Measurements from ENCODE around the gene SLC39A5.
A peak's percentile ranks its signal among the peaks of the same experiment; 100 is the strongest.

Gene SLC39A5

GRCh38 chr12:56229916-56230431 lies at the start of gene SLC39A5:
Gene SLC39A5, plus strand, starts transcription at chr12:56230051. Its CDS starts 1,224 bp downstream, at chr12:56231275.
- no peak for DNase-seq (ENCODE audit: low read depth)
- H3K4me3 ChIP-seq (ENCODE audit: control insufficient read depth, low read depth, low read length): no peak within 1 kb of the TSS
- TF ChIP-seq CTCF (conservative IDR thresholded peaks at IDR 0.05; ENCODE audit: control insufficient read depth, insufficient read depth, low read depth, low read length): no peak

GRCh38 chr12:56186957-56187356 lies 42.9 kb upstream of the SLC39A5 start:
- no peak for TF ChIP-seq CTCF (conservative IDR thresholded peaks at IDR 0.05; ENCODE audit: control insufficient read depth, insufficient read depth, low read depth, low read length)
- no peak overlapping the region for H3K4me3 ChIP-seq (ENCODE audit: control insufficient read depth, low read depth, low read length)
- DNase-seq (ENCODE audit: low read depth): no peak

GRCh38 chr12:56188131-56188777 lies 41.6 kb upstream of the SLC39A5 start:
- DNase-seq (ENCODE audit: low read depth): no peak
- H3K4me3 ChIP-seq (ENCODE audit: control insufficient read depth, low read depth, low read length): peak overlapping the region; percentile 79
- no peak for TF ChIP-seq CTCF (conservative IDR thresholded peaks at IDR 0.05; ENCODE audit: control insufficient read depth, insufficient read depth, low read depth, low read length)

- no peak for DNase-seq (ENCODE audit: low read depth)
- H3K4me3 ChIP-seq (ENCODE audit: control insufficient read depth, low read depth, low read length): peak overlapping the region; percentile 79
- no peak for TF ChIP-seq CTCF (conservative IDR thresholded peaks at IDR 0.05; ENCODE audit: control insufficient read depth, insufficient read depth, low read depth, low read length)
Observed at GRCh38 chr12:56188778-56189098, 41.1 kb upstream of the SLC39A5 start.

- peak within 1 kb of the TSS; percentile 98 for H3K4me3 ChIP-seq (ENCODE audit: control insufficient read depth, low read depth, low read length)
- peak; percentile 85 for DNase-seq (ENCODE audit: low read depth)
- peak; percentile 53 for TF ChIP-seq CTCF (conservative IDR thresholded peaks at IDR 0.05; ENCODE audit: control insufficient read depth, insufficient read depth, low read depth, low read length)
Observed at GRCh38 chr12:56189099-56189917, 40.5 kb upstream of the SLC39A5 start, which contains the start of gene SMARCC2. Gene SMARCC2, minus strand, starts transcription at chr12:56189483. Its CDS starts 22 bp downstream, at chr12:56189461.

GRCh38 chr12:56189918-56190694 lies 39.7 kb upstream of the SLC39A5 start:
- peak; percentile 87 for DNase-seq (ENCODE audit: low read depth)
- peak overlapping the region; percentile 98 for H3K4me3 ChIP-seq (ENCODE audit: control insufficient read depth, low read depth, low read length)
- no peak for TF ChIP-seq CTCF (conservative IDR thresholded peaks at IDR 0.05; ENCODE audit: control insufficient read depth, insufficient read depth, low read depth, low read length)

Data from fibroblast of mammary gland (primary cell).